IMR-90 (cell line): ENCODE measurements around the gene HDGFL1. TPM values are rescaled to one million over a fixed set of nuclear protein-coding genes. Genes with fewer than 3 reads are reported as not detected.

Source experiments
- ATAC-seq: fragments of 200-7000 bp; cut with Tn5 transposase; 2 replicates; pipeline ENCODE4 v1.9.1; 2020; ENCODE audit warnings: low read depth, mild to moderate bottlenecking, moderate library complexity
- BruUV-seq: library from RNA; stranded (reverse); fragments of 400-500 nt; replicated peaks from 2 replicates; lab custom pipeline; 2021; lab: Mats Ljungman, UMichigan
- CTCF ChIA-PET: fragments of 300-600 bp; formaldehyde crosslinking; extraction: SDS; loops from one replicate; lab custom pipeline; 2021; ENCODE audit warnings: antibody characterized with exemption; lab: Yijun Ruan, JAX
- POLR2A ChIA-PET: fragments of 300-600 bp; sonication (Branson Sonifier 250); formaldehyde crosslinking; loops from one replicate; lab custom pipeline; 2022; ENCODE audit warnings: antibody characterized with exemption; ENCODE audit not compliant: unreplicated experiment; lab: Charles Lee
- DNase-seq: peaks from one replicate; pipeline ENCODE4 v3.0.0; 2013
- H2AFZ ChIP-seq: replicated peaks from 2 replicates; pipeline ENCODE3; 2013; ENCODE audit warnings: low read length, mild to moderate bottlenecking; ENCODE audit not compliant: poor library complexity
- H2AK5ac ChIP-seq: 2 replicates; pipeline ENCODE4 v1.6.1; 2013; ENCODE audit warnings: low read depth, low read length, inconsistent platforms
- H2AK9ac ChIP-seq: replicated peaks from 2 replicates; pipeline ENCODE3; 2013; ENCODE audit warnings: mild to moderate bottlenecking, low read depth, low read length, moderate library complexity; ENCODE audit not compliant: poor library complexity
- H2BK120ac ChIP-seq: 2 replicates; pipeline ENCODE4 v1.6.1; 2013; ENCODE audit warnings: low read depth, low read length, inconsistent platforms
- H2BK15ac ChIP-seq: 3 replicates; pipeline ENCODE4 v1.6.1; 2013; ENCODE audit warnings: low read depth, low read length, inconsistent platforms
- H2BK20ac ChIP-seq: 2 replicates; pipeline ENCODE4 v1.6.1; 2013; ENCODE audit warnings: low read depth, mild to moderate bottlenecking, inconsistent platforms, low read length, moderate library complexity
- H2BK5ac ChIP-seq: 2 replicates; pipeline ENCODE4 v1.6.1; 2013; ENCODE audit warnings: mild to moderate bottlenecking, low read depth, low read length, inconsistent platforms; ENCODE audit not compliant: poor library complexity, severe bottlenecking
- H3K14ac ChIP-seq: replicated peaks from 2 replicates; pipeline ENCODE4 v1.6.1; 2013; ENCODE audit warnings: low read depth, low read length, inconsistent platforms
- H3K18ac ChIP-seq: 2 replicates; pipeline ENCODE4 v1.6.1; 2013; ENCODE audit warnings: low read depth, low read length, control low read depth
- H3K23ac ChIP-seq: 2 replicates; pipeline ENCODE4 v1.6.1; 2013; ENCODE audit warnings: low read depth, low read length, inconsistent platforms
- H3K27ac ChIP-seq: 2 replicates; pipeline ENCODE4 v1.5.1; 2013; ENCODE audit warnings: mild to moderate bottlenecking, control low read depth, low read length; ENCODE audit not compliant: insufficient read depth
- H3K27me3 ChIP-seq: 2 replicates; pipeline ENCODE4 v1.6.1; 2013; ENCODE audit warnings: low read length; ENCODE audit not compliant: control insufficient read depth, insufficient read depth
- H3K36me3 ChIP-seq: 2 replicates; pipeline ENCODE4 v1.6.1; 2013; ENCODE audit warnings: low read length, mixed read lengths; ENCODE audit not compliant: control insufficient read depth, insufficient read depth
- H3K4ac ChIP-seq: 2 replicates; pipeline ENCODE4 v1.6.1; 2013; ENCODE audit warnings: low read depth, low read length, inconsistent platforms
- H3K4me1 ChIP-seq: 2 replicates; pipeline ENCODE4 v1.6.1; 2013; ENCODE audit warnings: low read length, mixed read lengths; ENCODE audit not compliant: control insufficient read depth, insufficient read depth
- H3K4me2 ChIP-seq: 2 replicates; pipeline ENCODE4 v1.6.1; 2013; ENCODE audit warnings: low read depth, mild to moderate bottlenecking, control low read depth, low read length, moderate library complexity
- H3K4me3 ChIP-seq: 2 replicates; pipeline ENCODE4 v1.5.1; 2013; ENCODE audit warnings: low read depth, mild to moderate bottlenecking, control low read depth, low read length, moderate library complexity; ENCODE audit not compliant: insufficient read depth
- H3K56ac ChIP-seq: 2 replicates; pipeline ENCODE4 v1.6.1; 2013; ENCODE audit warnings: low read length, inconsistent platforms; ENCODE audit not compliant: insufficient read depth; ENCODE audit errors: extremely low read depth
- H3K79me1 ChIP-seq, 2 experiments: 2 replicates each; pipeline ENCODE4 v1.6.1; 2013; ENCODE audit warnings: low read length in 2 of 2, inconsistent platforms in 1 of 2, low read depth in 1 of 2
- H3K9ac ChIP-seq: 2 replicates; pipeline ENCODE4 v1.6.1; 2013; ENCODE audit warnings: low read depth, low read length, control low read depth
- H3K9me1 ChIP-seq: 2 replicates; pipeline ENCODE4 v1.6.1; 2013; ENCODE audit warnings: low read length, inconsistent platforms; ENCODE audit not compliant: insufficient read depth
- H3K9me3 ChIP-seq: 2 replicates; pipeline ENCODE4 v1.6.1; 2013; ENCODE audit warnings: low read length; ENCODE audit not compliant: control insufficient read depth, insufficient read depth
- H4K20me1 ChIP-seq: 2 replicates; pipeline ENCODE4 v1.6.1; 2013; ENCODE audit warnings: low read length, inconsistent platforms; ENCODE audit not compliant: insufficient read depth
- H4K5ac ChIP-seq: 2 replicates; pipeline ENCODE4 v1.6.1; 2013; ENCODE audit warnings: mild to moderate bottlenecking, low read depth, low read length, control low read depth
- H4K8ac ChIP-seq, 2 experiments: 2 replicates each; pipeline ENCODE4 v1.6.1; 2013; ENCODE audit warnings: low read depth in 2 of 2, low read length in 2 of 2, control low read depth in 1 of 2, inconsistent platforms in 1 of 2
- H4K91ac ChIP-seq: 2 replicates; pipeline ENCODE4 v1.6.1; 2013; ENCODE audit warnings: low read depth, low read length, inconsistent platforms; ENCODE audit not compliant: insufficient read depth
- CEBPB ChIP-seq: IDR thresholded peaks from 2 replicates; pipeline ENCODE4 v1.6.1; 2012; ENCODE audit warnings: low read depth, low read length, improper control_type of control experiment
- MAFK ChIP-seq: IDR thresholded peaks from 2 replicates; pipeline ENCODE4 v1.6.1; 2012; ENCODE audit warnings: low read depth, low read length, improper control_type of control experiment
- MXI1 ChIP-seq: IDR thresholded peaks from 2 replicates; pipeline ENCODE4 v1.6.1; 2012; ENCODE audit warnings: low read depth, mild to moderate bottlenecking, low read length, moderate library complexity, borderline replicate concordance
- WGBS, 2 experiments: methylation state at CpG; one replicate each; pipeline versions ENCODE4 v1.1.5 to v1.1.7; 2013; ENCODE audit warnings: missing lambda C conversion rate in 2 of 2; ENCODE audit not compliant: insufficient read length in 1 of 2; ENCODE audit errors: extremely low coverage in 2 of 2; 5-methylcytosine and 5-hydroxymethylcytosine counted together
- dilution Hi-C: fragments of 300-500 bp; cut with HindIII; formaldehyde crosslinking; loops from one replicate; pipeline ENCODE4 v1.14.3; 2018; ENCODE audit warnings: low sequenced_read_pairs; ENCODE audit not compliant: unreplicated experiment
- in situ Hi-C: fragments of 300-500 bp; cut with MboI; formaldehyde crosslinking; loops from 3 replicates; pipeline ENCODE4 v1.14.3; 2019; ENCODE audit warnings: low sequenced_read_pairs, inconsistent platforms, mixed read lengths
- intact Hi-C: fragments of 100-400 bp; cut with micrococcal nuclease; formaldehyde crosslinking; loops from 2 replicates; pipeline ENCODE4 v1.10.0; 2022
- polyA plus RNA-seq, 3 experiments: library from polyadenylated mRNA; depleted of rRNA; stranded (reverse); fragments of >200 nt; gene quantifications; 2 replicates each; pipeline ENCODE4 v1.2.3, GENCODE V29; 2012; ENCODE audit warnings: low replicate concordance in 1 of 3
- total RNA-seq: library from RNA; depleted of rRNA; stranded (reverse); fragments of >200 nt; gene quantifications from 2 replicates; pipeline ENCODE4 v1.2.3, GENCODE V29; 2012

HDGFL1 gene
- total and polyA plus RNA-seq, 2 of the 4 experiments (the other 2 are of a cell fraction): not detected

GRCh38 chr6:22582417-22583205 is 13.2 kb downstream of the HDGFL1 start:
- H3K27ac ChIP-seq: no peak overlapping the region
- no peaks in the 10 kb centered on the region for H3K27me3 ChIP-seq
- no peak overlapping the region; a peak in 1 of 4 replicates for H4K8ac ChIP-seq
- no peaks in the 10 kb centered on the region for H3K9me1 ChIP-seq
- no peak overlapping the region; the same call in 1 of the 2 replicates for H2BK120ac ChIP-seq
- BruUV-seq: no TSS peak
- H2BK20ac ChIP-seq: no peak overlapping the region
- H3K18ac ChIP-seq: no peak overlapping the region
- intact Hi-C loops (no loop called here), dilution Hi-C loops (no loop called here), in situ Hi-C loops (no loop called here)
- H3K23ac ChIP-seq: no peak overlapping the region; the same call in 1 of the 2 replicates
- H3K79me1 ChIP-seq: no peaks in the 10 kb centered on the region
- ChIA-PET CTCF (interaction anchor here (0.6 kb wide), 1 partner anchor 318 kb away, joined by 4 read pairs; no protein-coding TSS in a partner anchor), POLR2A (no interaction called here)
- no peaks in the 10 kb centered on the region for H3K9me3 ChIP-seq
- DNase-seq (peak; percentile 19), ATAC-seq (no peak; the same call in 1 of the 2 replicates)
- H2AK9ac ChIP-seq: no peak overlapping the region
- no peak overlapping the region for H4K5ac ChIP-seq
- no peak overlapping the region for H4K91ac ChIP-seq
- H3K36me3 ChIP-seq: no peaks in the 10 kb centered on the region
- no peak overlapping the region for H2BK5ac ChIP-seq
- no peak overlapping the region for H3K4ac ChIP-seq
- 0 out of 2 replicates have a peak overlapping the region, but pooled peaks have one; percentile 33 for H3K14ac ChIP-seq
- no peak overlapping the region for H3K4me2 ChIP-seq
- no peak overlapping the region for H3K4me3 ChIP-seq
- WGBS, 2 experiments: no CpG with 5 or more reads among the region's 4 CpGs
- TF ChIP-seq CEBPB (peak; percentile 36; the same call in 1 of the 2 replicates), MAFK (0 out of 2 replicates have a peak, but pooled peaks have one; percentile 29), MXI1 (no peak)
- H3K4me1 ChIP-seq: peaks cover 2% of the 10 kb centered on the region; the same call in 1 of the 2 replicates
- no peak overlapping the region for H2AFZ ChIP-seq
- no peak overlapping the region for H2AK5ac ChIP-seq
- no peaks in the 10 kb centered on the region for H4K20me1 ChIP-seq
- H2BK15ac ChIP-seq: no peak overlapping the region
- no peak overlapping the region for H3K9ac ChIP-seq
- no peak overlapping the region for H3K56ac ChIP-seq
